ENCODE data around the gene AP5Z1. TPM values are rescaled to one million over a fixed set of nuclear protein-coding genes. Genes with fewer than 3 reads are reported as not detected.

Gene AP5Z1
- total RNA-seq, 4 donors from 2014 or later, result 12.9 to 40.2 (median 14.6) TPM

- intact Hi-C loops (cut with DNase I; ENCODE audit: low total_unique reads), result loop anchor here (10.0 kb wide), 1 partner anchor 87 kb away; the partner anchor contains the start of gene RADIL
- no peaks in the 10 kb centered on the region for H3K27me3 ChIP-seq
- H3K4me3 ChIP-seq, result no peak overlapping the region
- no peak overlapping the region for H3K27ac ChIP-seq
- no peaks in the 10 kb centered on the region for H3K9me3 ChIP-seq
- no peaks in the 10 kb centered on the region for H3K4me1 ChIP-seq
- H3K36me3 ChIP-seq, result no peaks in the 10 kb centered on the region
- peak in 1 of 2 donors; percentile 63 for DNase-seq
- no peak for TF ChIP-seq POLR2A (IDR thresholded peaks at IDR 0.05)
- TF ChIP-seq CTCF (IDR thresholded peaks at IDR 0.05), result peak; percentile 82 to 94 (median 90)
Observed at GRCh38 chr7:4797858-4798705, 22.7 kb downstream of the AP5Z1 start.

DNA sequence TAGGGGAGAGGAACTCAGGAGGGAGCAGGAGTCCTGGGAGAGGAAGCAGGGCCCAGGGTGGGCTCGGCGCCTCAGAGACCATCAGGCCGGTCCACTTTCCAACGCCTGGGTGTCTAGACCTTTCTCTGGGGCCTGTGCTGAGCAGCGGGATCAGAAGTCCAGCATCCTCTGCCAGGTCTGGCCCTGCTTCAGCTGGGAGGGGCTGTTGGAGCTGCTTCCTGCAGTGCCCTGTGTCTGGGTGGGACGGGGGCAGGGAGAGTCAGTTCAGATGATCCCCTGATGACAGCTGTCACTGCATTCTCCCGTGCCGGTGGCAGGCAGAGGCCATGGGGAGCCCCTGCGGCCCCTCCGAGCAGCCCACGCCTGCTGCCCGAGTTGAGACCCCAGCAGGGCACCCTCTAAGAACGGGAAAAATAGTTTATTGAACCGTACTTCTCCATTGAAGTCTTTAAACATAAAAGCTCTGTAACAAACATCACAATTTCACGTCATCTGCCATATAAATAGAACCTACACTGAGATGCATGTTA is 23.3 kb downstream of the AP5Z1 start:
- Histone ChIP-seq H3K36me3 (no peaks in the 10 kb centered on the region), H3K9me3 (no peaks in the 10 kb centered on the region), H3K27ac (no peak overlapping the region), H3K4me1 (no peaks in the 10 kb centered on the region), H3K27me3 (no peaks in the 10 kb centered on the region), H3K4me3 (no peak overlapping the region)
- intact Hi-C loops (cut with DNase I; ENCODE audit: low total_unique reads), result loop anchor here (10.0 kb wide), 1 partner anchor 86 kb away; the partner anchor contains the start of gene RADIL
- DNase-seq, result no peak
- no peak for TF ChIP-seq POLR2A (IDR thresholded peaks at IDR 0.05)
- TF ChIP-seq CTCF (IDR thresholded peaks at IDR 0.05), result no peak

- no peaks in the 10 kb centered on the region for H3K9me3 ChIP-seq
- TF ChIP-seq CTCF (IDR thresholded peaks at IDR 0.05), result no peak
- TF ChIP-seq POLR2A (IDR thresholded peaks at IDR 0.05), result no peak
- DNase-seq, result peak in 1 of 2 donors; percentile 50
- H3K27ac ChIP-seq, result no peak overlapping the region
- H3K36me3 ChIP-seq, result no peaks in the 10 kb centered on the region
- H3K27me3 ChIP-seq, result no peaks in the 10 kb centered on the region
- intact Hi-C loops (cut with DNase I; ENCODE audit: low total_unique reads), result loop anchor here (10.0 kb wide), 1 partner anchor 85 kb away; the partner anchor contains the start of gene RADIL
- no peaks in the 10 kb centered on the region for H3K4me1 ChIP-seq
- no peak overlapping the region for H3K4me3 ChIP-seq
Observed at GRCh38 chr7:4799508-4800268, 24.3 kb downstream of the AP5Z1 start.

DNA sequence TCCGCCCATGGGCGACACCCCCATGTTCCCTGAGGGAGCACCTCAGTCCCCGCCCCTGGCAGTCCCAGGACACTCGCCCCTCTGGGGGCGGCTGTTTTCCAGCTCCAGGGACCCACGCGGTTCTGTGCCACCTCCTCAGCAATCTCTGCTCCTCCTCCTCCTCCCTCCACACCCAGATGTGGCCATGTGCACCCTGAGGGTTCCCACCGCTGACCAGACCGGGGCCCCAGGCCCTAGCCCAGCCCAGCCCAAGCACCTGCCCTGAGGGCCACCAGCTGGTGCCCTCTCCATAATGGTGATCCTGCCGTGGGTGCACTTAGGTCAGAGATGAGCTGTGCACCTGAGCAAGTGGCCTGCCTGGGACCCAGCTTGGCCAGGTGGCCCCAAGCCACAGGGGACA is 25.1 kb downstream of the AP5Z1 start:
- TF ChIP-seq CTCF (IDR thresholded peaks at IDR 0.05), result no peak
- TF ChIP-seq POLR2A (IDR thresholded peaks at IDR 0.05), result no peak
- H3K9me3 ChIP-seq, result no peaks in the 10 kb centered on the region
- no peak overlapping the region for H3K27ac ChIP-seq
- no peaks in the 10 kb centered on the region for H3K27me3 ChIP-seq
- H3K4me1 ChIP-seq, result no peaks in the 10 kb centered on the region
- DNase-seq, result no peak
- H3K36me3 ChIP-seq, result no peaks in the 10 kb centered on the region
- H3K4me3 ChIP-seq, result no peak overlapping the region
- intact Hi-C loops (cut with DNase I; ENCODE audit: low total_unique reads), result no loop called here

Measured in uterus (tissue), 4 donors.